Islet of Langerhans (tissue), 1 donor: ENCODE measurements around the gene FAT1.
"Not testable (repeated sequence)": the region's sequence is repeated elsewhere in the genome, so short reads cannot be mapped to it uniquely, and the experiment has no call there.

Experiments
- FAIRE-seq: peaks from one replicate; lab custom pipeline; 2011; peaks lifted over from hg19 to GRCh38; lab: Jason Lieb, UNC

Gene FAT1, protein sequence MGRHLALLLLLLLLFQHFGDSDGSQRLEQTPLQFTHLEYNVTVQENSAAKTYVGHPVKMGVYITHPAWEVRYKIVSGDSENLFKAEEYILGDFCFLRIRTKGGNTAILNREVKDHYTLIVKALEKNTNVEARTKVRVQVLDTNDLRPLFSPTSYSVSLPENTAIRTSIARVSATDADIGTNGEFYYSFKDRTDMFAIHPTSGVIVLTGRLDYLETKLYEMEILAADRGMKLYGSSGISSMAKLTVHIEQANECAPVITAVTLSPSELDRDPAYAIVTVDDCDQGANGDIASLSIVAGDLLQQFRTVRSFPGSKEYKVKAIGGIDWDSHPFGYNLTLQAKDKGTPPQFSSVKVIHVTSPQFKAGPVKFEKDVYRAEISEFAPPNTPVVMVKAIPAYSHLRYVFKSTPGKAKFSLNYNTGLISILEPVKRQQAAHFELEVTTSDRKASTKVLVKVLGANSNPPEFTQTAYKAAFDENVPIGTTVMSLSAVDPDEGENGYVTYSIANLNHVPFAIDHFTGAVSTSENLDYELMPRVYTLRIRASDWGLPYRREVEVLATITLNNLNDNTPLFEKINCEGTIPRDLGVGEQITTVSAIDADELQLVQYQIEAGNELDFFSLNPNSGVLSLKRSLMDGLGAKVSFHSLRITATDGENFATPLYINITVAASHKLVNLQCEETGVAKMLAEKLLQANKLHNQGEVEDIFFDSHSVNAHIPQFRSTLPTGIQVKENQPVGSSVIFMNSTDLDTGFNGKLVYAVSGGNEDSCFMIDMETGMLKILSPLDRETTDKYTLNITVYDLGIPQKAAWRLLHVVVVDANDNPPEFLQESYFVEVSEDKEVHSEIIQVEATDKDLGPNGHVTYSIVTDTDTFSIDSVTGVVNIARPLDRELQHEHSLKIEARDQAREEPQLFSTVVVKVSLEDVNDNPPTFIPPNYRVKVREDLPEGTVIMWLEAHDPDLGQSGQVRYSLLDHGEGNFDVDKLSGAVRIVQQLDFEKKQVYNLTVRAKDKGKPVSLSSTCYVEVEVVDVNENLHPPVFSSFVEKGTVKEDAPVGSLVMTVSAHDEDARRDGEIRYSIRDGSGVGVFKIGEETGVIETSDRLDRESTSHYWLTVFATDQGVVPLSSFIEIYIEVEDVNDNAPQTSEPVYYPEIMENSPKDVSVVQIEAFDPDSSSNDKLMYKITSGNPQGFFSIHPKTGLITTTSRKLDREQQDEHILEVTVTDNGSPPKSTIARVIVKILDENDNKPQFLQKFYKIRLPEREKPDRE (N-terminal part only)

GRCh38 chr4:186723292-186724057 lies at the start of gene FAT1:
TSS of gene FAT1 (minus strand) at chr4:186723856. CDS start at chr4:186709827, 14,029 bp downstream.
- no peak for FAIRE-seq

- FAIRE-seq: no peak
Observed at GRCh38 chr4:186772936-186773487, 49.4 kb upstream of the FAT1 start.

DNA sequence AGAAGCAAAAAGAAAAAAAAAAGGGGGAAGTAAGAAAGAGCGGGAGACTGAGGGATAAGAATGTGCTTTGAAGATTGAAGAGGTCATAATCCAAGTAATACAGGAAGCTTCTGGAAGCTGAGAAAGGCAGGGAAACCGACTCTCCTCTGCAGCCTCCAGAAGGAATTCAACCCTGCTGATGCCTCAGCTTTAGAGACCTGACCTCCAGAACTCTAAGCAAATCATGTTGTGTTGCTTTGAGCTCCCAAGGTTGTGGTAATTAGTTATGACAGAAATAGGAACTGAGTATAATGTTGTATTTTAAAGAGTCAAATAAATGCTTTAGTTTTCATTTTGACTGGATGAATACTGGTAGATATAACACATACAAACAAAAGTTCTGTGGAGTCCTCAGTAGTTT lies 48.0 kb upstream of the FAT1 start:
- no peak for FAIRE-seq

- FAIRE-seq: no peak
Observed at GRCh38 chr4:186770481-186771175, 47.0 kb upstream of the FAT1 start.

- no peak for FAIRE-seq
Observed at GRCh38 chr4:186767794-186768193, 44.1 kb upstream of the FAT1 start.

DNA sequence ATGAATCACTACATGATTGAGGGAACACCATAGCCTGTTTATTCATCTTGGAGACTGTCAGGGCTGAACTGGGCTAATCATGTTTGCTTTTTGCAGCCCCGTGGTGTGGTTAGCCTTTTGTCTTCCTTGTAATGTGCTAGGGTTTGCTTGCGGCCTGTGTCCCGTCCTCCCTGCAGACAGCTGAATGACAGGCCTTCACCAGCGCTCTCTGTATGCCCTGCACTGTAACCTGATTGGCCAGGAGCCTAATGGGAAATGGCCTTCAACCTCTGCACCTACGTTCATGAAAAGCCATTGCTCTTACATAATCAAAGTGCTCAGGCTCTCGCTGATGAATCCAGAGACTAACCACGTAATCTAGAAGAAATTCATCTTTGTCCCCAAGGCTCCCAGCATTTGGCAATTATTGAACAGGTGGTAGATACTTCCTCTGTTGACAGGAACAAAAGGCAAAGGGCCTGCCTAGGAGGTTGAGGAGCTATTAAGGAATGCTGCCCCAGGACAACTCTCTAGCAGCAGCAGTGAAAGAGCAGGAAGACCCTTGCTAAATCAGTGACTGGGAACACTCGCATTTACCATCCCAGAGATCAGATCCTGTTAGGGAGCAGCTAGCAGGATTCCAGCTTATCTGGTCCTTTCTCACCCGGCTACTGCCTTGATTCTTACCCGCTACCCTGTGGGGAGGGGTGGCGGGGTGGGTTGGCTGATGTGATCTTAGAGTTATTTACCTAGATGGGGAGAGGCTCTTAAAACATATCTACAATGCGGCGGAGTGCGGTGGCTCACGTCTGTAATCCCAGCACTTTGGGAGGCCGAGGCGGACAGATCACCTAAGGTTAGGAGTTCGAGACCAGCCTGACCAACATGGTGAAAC lies 42.3 kb upstream of the FAT1 start:
- FAIRE-seq: no peak

DNA sequence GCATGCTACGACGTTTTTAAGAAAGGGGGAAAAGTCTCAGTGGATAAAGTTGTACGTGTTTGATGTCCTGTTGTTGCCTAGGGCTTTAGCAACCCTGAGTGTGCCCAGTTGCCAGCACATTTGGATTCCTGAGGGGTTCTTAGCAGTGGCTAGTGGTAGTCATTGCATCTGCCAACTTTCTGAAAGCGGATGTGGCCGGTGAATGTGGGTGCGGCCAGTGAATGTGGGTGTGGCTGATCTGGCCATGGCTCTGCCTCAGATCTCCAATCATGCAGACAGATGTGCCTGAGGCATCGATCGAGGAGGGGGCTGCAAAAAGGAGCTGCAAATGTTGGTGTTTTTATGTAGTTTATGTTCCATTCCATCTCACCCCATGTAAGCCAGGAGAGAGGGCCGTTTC lies 41.5 kb upstream of the FAT1 start:
- no peak for FAIRE-seq

- no peak for FAIRE-seq
Observed at GRCh38 chr4:186764457-186764856, 40.8 kb upstream of the FAT1 start.

- FAIRE-seq: no peak
Observed at GRCh38 chr4:186762865-186763264, 39.2 kb upstream of the FAT1 start.

DNA sequence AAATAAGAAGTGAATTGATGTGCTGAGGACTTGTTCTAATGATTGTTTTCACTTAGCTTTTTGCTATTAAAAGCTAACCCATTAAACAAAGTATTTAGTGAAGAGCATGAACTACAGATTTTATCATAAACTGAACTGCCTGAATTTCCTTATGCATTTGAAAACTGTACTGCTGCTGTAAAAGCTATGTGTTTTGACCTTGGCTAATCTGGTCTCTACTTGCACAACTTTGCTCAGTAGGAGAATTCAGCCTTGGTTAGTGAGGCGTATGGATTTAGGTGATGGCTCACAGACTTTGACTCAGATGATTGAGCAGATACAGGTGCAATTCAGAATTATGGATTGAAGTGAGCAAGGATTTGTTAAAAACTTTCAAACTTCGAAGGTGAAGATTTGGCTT lies 38.7 kb upstream of the FAT1 start:
- FAIRE-seq: no peak

- not testable (repeated sequence) for FAIRE-seq
Observed at GRCh38 chr4:186761956-186762355, 38.3 kb upstream of the FAT1 start.

DNA sequence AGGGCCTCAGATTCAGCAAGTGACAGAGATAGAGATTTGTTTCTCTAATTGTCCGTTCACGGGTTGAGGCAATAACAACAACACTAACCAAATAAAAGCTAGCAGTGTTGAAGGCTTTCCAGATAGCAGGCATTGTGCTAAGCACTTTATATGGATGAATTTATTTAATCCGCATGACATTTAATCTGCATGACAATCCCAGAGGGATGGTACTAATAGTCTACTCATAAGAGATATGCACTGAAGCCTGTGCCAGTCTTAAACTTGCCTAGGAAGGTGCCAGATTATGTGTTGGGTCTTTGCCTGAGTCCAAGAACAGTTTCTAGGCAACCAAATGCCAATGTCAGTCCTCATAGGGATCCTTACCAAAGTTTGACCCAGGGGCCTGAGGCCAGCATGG lies 37.7 kb upstream of the FAT1 start:
- FAIRE-seq: no peak

DNA sequence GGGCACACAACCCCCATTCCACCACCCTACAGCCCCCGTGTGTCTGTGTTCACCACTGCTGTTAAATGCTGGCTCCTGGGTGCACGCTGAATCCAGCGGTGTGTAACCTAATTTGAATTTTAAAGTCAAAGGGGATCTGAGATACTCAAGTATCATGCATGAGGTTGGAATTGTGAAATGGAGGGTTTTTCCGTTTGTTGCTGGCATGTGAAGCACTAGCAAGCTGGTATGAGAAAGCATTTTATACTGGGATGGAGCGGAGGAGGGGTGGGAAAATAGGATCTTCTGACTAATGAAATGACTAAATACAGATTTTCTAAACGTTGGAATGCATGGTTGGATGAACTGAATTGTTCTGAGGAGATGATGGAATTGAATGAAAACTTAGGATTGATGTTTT lies 36.9 kb upstream of the FAT1 start:
- FAIRE-seq: no peak

GRCh38 chr4:186759990-186760389 lies 36.3 kb upstream of the FAT1 start:
- FAIRE-seq: no peak

- FAIRE-seq: no peak
Observed at GRCh38 chr4:186758929-186759682, 35.5 kb upstream of the FAT1 start.

GRCh38 chr4:186757696-186758355 lies 34.2 kb upstream of the FAT1 start:
- no peak for FAIRE-seq

GRCh38 chr4:186756550-186756949 lies 32.9 kb upstream of the FAT1 start:
- not testable (repeated sequence) for FAIRE-seq
